Midbrain (tissue), 1 donor: ENCODE results near the gene PTPN5.

Source experiments
- DNase-seq: peaks from one replicate; lab custom pipeline; 2025; lab: John Stamatoyannopoulos, UW

The PTPN5 gene

DNA sequence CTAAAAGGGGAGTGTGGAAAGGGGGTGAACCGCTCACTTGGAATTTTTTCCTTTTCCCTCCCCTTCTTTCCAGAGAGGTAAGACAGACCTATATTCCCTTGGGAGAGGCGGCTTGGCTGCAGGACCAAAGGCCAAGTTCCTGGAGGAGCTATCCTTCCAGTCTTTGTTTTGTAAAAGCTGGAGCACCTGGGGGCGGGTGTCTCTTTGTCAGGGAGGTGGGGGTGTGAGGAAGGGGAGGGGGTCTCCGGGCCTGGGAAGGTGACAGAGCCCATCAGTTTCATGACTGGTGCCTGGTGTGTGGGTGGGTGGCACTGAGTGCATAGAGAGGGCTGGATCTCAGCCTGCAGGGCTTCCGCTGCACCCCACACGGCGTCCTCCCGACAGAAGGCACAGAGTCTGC, 18.5 kb downstream of the PTPN5 start:
- DNase-seq: no peak

DNA sequence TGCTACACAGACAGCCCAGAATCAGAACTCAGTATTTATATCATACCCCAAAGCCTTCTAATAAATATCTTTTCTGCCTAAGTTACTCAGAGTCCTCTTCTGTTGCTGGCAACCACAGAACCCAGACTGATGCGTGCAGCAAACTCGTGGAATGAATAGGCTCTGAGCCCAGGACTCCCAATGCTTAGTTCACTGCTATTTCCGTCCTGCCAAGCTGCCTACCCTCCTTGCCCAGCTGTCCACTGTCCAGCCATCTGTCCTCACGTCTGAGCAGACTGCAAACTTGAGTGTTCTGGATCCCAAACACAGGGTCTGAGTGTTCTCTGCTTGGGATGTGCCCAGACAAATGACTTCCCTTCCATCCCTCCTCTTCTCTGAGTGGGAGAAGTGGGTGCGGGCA, 19.4 kb downstream of the PTPN5 start:
- DNase-seq: no peak

GRCh38 chr11:18771266-18772035, 20.1 kb downstream of the PTPN5 start:
- DNase-seq: no peak

DNA sequence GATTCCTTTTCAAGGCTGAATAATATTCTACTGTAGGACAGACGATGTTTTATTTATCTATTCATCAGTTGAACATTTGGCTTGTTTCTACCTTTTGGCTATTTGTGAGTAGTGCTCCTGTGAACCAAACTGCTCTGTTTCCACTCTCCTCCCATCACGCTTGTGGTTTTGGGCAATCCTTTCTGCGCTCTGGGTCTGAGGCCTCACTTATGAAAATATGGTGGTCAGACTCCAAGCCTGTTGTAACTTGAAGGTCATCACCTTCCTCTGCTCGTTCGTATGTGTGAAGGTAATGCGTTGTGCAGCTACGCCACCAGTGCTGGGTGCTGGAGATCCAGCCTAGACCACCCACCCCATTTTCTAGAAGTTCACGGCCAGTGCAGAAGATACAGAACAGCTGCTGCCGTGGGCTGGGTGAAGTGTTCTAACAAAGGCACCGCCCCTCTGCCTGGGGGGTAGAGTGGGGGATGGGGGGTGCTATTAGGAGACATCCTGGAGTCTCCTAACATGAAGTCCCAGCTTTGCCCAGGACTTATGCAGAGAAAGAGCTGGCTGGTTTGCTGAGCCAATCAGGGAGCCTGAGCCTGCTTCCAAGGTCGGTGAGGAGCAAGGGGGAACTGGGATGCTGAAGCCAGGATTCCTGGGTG, 21.0 kb downstream of the PTPN5 start:
- DNase-seq: no peak

- no peak for DNase-seq
These were observed 21.7 kb downstream of the PTPN5 start for GRCh38 chr11:18769802-18770456.

- no peak for DNase-seq
These were observed 22.6 kb downstream of the PTPN5 start for GRCh38 chr11:18768978-18769377.

GRCh38 chr11:18768472-18768901, 23.1 kb downstream of the PTPN5 start:
- no peak for DNase-seq

- DNase-seq: no peak
These were observed 25.6 kb downstream of the PTPN5 start for GRCh38 chr11:18766015-18766414.

DNA sequence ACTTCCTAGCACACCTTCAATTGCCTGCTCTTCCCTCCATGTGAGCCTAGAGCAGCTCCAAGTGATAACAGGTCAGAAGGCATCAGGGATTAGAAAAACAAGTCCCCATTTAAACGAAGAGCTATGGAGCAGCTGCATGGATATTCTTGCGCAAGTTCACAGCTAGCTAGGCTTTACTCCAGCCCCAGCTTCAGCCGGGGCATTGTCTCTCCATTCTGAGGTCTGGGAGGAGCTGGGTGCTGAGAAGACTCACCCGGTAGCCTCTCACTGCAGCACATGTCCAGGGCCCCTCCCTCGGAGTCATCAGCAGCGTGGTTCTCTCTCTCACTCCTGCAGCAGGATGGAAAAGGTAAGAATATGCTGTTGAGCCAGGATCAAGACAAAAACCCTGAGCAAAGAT, 26.0 kb downstream of the PTPN5 start:
- DNase-seq: no peak

GRCh38 chr11:18761741-18762140, 29.9 kb downstream of the PTPN5 start:
- no peak for DNase-seq

- no peak for DNase-seq
These were observed 30.5 kb downstream of the PTPN5 start for GRCh38 chr11:18761144-18761543.

DNA sequence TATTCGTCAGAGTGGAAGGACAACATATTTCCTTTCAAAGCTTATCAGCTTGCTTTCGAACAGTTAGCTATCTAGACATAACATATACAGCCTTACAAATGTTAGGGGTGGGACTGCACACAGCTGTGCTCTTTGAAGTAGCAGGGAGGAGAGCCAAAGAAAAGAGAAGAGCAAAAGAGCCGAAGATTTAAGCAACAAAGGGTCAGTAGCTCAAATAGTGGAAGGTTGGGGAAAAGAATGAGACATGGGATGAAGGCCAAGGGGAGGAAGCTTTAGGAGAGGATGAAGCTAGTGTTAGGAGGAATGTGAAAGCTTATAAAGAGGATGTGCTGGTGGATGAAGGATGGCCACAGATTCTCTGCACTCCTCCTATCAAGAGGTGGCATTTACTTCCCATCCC, 33.8 kb downstream of the PTPN5 start:
- DNase-seq: no peak

- DNase-seq: no peak
These were observed 34.7 kb downstream of the PTPN5 start for GRCh38 chr11:18756889-18757288.

DNA sequence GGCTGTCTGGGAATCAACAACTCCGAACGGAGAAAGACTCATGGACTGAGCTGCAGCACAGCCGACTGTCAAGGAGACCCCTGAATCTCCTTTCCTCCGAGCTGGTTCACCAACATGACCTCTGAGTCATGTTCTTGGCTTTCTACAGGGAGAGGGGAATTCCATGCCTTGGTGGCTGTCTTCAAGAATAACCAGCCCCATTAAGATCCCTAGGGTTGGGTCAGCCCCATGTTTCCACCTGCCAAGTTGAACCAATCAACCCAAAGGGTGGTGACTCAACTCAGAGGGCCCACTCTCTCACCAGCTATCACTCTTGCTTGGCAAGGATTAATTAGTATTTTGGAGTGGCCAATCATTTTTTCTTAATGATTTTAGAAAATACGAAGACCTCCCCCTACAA, 37.3 kb downstream of the PTPN5 start:
- no peak for DNase-seq

- peak; percentile 27 for DNase-seq
These were observed 39.1 kb downstream of the PTPN5 start for GRCh38 chr11:18752502-18752901.

DNA sequence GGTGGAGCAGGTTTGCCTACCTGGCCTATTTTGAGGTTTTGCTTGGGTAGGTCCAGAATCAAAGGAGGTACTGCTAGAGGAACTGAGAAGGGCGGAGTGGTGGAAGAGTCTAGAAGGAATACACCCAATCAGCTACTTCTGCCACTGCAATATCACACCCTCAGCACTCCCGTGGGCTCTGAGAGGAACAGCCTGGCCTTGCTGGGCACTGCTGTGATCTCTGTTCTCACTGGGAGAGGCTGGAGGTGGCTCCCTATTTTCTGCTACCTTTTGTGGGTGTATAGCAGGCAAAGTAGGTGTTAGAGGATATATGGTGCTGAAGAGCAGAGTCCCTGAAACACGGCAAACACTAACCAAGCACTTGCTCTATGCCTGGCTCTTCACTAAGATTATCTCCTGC, 40.7 kb downstream of the PTPN5 start:
- DNase-seq: no peak

DNA sequence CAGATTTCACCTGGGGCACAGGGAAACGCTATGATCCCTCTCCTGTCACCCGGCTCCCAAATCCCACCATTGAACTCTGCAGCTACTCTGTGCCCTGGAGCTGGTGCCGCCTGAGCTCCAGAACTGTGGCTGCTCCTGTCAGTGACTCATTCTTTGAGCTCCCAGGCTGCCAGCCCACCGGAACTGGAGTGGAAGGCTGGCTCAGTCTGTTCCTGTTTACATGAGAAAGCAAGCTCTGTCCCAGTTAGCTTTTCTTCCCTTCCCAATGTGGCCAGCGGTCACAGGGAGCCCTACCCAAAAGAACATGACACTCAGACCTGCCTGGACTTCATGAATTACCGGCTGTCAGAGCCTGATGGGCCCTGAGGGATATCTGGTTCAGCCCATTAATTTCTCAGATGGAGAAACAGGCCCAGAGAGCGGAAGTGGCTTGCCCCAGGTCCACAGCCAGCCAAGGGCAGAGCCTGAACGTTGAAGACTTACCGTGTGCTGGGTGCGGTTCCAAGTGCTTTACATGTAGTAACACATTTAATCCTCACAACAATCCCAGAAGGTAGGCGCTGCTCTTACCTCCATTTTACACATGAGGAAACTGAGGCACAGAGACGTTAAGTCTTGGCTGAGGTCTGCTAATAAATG, 41.8 kb downstream of the PTPN5 start:
- peak; percentile 48 for DNase-seq

DNA sequence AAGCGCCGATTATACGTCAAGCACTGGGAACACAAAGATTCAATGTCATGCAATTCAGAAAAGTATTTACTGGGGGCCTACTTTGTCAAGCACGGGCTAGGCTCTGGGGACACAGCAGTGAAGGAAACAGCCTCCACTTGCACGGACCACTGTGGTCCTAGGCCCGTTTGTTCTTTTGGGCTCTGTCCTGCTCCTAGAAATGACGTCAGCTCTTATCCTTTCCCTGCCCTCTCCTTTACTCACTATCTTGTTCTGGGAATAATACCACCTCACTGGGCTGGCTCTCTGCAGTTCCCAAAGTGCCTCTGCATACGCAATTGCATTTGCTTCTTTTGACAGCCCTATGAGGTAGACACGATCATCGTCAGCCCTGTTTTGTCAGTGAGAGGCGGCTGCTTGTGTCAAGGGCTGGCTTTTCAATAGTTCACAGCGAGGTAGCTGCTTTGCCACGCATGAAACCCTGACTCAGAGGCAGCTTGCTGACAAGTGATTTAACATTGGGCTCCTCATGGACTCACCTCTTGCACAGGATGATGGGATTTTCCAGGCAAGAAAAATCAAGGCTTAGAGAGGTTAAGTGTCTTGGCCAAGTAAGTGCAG, 42.7 kb downstream of the PTPN5 start:
- no peak for DNase-seq

- DNase-seq: no peak
These were observed 46.3 kb downstream of the PTPN5 start for GRCh38 chr11:18745251-18745650.

- no peak for DNase-seq
These were observed 47.6 kb downstream of the PTPN5 start for GRCh38 chr11:18743900-18744514.

DNA sequence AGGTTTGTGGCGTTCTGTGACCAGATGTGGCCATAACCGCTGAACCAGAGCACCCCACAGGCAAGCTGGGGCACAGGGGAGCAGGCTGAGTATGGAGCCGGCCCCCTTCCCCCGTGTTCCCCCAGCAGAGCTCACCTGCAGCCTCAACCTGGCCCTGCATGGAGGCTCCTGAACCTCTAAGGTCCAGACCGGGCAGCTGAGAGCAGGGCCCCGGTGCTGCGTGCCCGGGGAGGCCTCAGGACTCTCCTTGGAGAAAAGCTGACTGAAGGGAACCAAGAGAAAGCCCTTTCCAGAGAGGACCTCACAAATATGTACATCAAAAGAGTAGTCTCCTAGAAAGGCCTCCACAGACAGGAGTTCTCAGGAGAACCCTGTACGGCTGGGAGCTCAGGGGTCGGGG, 48.2 kb downstream of the PTPN5 start:
- DNase-seq: no peak

DNA sequence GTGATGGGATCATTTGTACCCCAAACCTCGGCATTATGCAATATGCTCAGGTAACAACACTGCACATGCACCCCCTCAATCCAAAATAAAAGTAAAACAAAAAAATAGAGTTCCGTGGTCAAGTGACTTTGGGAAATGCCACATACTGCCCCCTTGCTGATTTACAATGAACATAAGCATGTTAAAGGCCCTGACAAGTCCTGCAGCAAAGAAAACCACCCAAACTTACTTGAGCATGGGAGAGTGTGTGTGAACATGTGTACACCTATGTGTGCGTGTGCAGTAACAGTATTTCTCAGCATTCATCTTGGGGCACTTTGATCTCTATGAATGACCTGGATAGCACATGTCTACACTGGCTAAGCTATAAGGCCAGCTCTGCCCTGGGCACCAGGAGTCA, 49.8 kb downstream of the PTPN5 start:
- DNase-seq: no peak
